ENCODE results near the gene TBC1D5.

Gene TBC1D5

DNA sequence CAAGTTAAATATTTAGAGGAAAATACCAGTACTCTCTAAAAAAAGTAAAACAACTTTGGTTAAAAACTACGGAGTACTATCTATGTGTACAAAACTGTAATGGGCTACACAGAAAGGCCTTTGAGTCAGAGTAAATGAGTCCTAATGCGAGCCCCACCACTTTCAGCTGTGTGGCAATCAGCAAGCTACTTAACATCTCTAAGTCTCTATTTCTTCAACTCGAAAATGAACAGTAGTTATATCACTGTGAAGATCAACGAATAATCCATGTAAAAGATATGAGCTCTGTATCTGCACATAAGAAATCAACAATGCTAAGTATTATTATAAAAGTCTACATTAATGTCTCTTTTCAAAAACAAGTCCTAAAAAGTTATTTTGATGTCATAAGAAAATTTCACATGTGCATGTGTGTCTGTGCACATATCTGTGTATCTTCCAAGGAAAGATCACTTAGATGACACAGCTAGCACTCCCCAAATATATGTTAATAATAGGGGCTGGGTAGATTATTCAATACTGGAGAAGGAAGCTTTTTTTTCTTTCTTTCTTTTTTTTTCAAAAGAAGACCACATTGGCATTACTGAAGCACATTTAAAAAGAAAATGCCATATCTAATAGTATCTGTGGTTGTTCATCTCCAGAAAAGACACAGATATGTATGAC is 58.8 kb downstream of the TBC1D5 start:
- no peak overlapping the region for H3K4me3 ChIP-seq (ENCODE audit: low read depth, low read length)
- TF ChIP-seq, protein P1, sequence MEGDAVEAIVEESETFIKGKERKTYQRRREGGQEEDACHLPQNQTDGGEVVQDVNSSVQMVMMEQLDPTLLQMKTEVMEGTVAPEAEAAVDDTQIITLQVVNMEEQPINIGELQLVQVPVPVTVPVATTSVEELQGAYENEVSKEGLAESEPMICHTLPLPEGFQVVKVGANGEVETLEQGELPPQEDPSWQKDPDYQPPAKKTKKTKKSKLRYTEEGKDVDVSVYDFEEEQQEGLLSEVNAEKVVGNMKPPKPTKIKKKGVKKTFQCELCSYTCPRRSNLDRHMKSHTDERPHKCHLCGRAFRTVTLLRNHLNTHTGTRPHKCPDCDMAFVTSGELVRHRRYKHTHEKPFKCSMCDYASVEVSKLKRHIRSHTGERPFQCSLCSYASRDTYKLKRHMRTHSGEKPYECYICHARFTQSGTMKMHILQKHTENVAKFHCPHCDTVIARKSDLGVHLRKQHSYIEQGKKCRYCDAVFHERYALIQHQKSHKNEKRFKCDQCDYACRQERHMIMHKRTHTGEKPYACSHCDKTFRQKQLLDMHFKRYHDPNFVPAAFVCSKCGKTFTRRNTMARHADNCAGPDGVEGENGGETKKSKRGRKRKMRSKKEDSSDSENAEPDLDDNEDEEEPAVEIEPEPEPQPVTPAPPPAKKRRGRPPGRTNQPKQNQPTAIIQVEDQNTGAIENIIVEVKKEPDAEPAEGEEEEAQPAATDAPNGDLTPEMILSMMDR (IDR thresholded peaks at IDR 0.05; ENCODE audit: borderline replicate concordance, insufficient read depth, low read depth, low read length): no peak

DNA sequence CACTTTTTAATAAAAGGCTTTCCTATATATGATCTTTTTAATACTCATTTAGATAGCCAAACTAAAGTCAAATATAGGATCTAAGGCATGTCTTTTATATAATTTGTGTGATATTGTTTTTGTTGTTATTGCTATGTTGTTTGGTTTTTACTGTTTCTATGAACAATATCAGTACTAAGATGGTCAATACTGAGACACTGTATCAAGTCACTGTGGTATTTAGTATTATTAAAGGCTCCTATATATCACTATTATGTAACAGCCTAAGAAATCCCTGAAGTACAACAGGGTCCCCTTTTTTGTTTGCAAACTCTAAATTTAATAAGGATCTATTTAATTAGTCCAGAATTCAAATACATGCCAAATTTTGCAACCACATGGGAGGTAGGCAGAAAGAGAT is 61.9 kb downstream of the TBC1D5 start:
- TF ChIP-seq, protein P1 (IDR thresholded peaks at IDR 0.05; ENCODE audit: borderline replicate concordance, insufficient read depth, low read depth, low read length): no peak
- H3K4me3 ChIP-seq (ENCODE audit: low read depth, low read length): no peak overlapping the region

DNA sequence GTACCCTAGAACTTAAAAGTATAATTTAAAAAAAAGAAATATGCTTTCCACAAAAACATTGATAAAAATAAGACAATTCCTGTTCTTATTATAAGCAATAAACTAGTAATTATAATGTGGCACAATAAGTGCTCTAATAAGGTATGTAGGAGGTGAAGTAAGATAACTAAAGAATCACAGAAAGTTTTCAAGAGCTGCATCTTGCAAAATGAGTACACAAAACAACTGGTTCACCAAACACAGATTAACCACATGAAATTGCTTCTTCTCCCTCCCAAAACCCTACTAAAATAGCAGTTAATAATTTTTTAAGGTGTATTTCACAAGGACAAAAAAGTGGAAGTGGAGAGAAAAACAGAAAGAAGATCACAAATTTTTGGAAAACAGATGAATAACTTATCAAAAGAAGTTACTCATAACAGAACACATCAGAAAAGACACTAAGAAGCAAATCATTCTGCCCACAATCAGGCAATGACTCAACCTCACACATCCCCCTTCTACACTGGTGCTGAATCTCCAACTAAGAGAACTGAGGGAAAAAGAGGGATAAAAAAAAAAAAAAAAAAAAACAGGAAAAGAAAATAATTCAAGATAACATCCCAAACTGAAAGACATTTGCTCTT is 64.2 kb downstream of the TBC1D5 start:
- TF ChIP-seq, protein P1 (IDR thresholded peaks at IDR 0.05; ENCODE audit: borderline replicate concordance, insufficient read depth, low read depth, low read length): no peak
- H3K4me3 ChIP-seq (ENCODE audit: low read depth, low read length): no peak overlapping the region

DNA sequence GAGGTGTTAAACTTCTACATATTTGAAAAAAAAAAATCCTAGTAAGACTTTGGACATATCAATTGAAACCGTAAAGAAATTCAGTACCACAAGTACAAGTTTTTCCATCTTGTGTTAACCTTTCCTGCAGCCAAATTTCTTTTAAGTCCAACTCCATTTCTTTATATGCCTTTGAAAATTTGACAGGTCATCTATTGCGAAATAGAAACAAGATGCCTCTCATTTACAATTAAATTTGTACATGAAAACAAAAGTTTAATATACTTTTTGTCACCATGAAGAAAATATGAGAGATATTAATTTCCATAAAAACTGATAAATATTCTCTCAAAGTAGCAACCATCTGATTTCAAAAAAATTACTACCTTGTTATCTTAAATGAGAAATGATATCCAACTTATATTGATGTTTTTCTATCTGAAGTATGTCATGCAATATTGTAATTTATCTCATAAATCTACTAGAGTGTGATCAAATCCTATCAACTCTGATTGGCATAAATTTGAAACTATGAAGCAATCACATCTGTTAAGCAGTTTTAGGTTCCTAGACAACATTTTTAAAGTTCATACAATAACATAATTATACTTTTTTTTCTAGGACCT is 68.2 kb downstream of the TBC1D5 start:
- TF ChIP-seq, protein P1 (IDR thresholded peaks at IDR 0.05; ENCODE audit: borderline replicate concordance, insufficient read depth, low read depth, low read length): no peak
- H3K4me3 ChIP-seq (ENCODE audit: low read depth, low read length): no peak overlapping the region

DNA sequence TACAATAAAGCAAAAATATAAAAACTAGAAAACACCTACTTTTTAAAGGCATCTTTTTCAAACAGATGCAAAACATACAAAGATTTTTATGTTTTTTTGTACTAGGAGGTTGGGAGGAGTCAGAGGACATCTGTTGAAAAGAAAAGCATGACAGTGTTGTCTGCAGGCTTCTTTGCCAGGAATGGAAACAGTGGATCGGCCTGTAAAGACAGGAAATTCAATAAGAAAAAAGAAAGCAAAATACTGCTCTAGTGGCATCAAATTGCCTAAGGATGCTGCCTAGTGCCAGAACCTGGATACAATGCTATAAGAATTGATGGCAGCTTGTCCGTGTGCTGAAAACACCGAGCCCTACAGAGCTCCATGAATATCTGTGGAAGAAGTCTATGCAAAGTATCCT is 69.9 kb downstream of the TBC1D5 start:
- TF ChIP-seq, protein P1 (IDR thresholded peaks at IDR 0.05; ENCODE audit: borderline replicate concordance, insufficient read depth, low read depth, low read length): no peak
- H3K4me3 ChIP-seq (ENCODE audit: low read depth, low read length): no peak overlapping the region

DNA sequence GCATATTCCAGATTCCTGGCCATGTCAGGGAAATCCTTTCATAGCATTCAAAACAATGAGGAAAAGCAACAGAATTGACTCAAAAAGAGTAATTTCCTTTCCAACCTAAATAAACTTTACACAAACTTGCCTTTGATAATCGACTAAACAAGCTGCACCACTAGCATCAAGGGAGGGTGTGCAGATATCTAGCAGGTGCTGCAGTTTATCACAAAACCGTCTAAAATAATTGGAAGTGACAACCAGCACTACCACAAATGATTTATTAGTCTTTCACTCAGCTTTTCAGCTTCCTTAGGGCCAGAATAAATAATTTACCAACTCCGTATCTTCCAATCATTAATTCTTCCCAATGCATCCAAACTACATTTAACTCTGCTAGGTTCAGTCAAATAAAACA is 71.7 kb downstream of the TBC1D5 start:
- TF ChIP-seq, protein P1 (IDR thresholded peaks at IDR 0.05; ENCODE audit: borderline replicate concordance, insufficient read depth, low read depth, low read length): no peak

DNA sequence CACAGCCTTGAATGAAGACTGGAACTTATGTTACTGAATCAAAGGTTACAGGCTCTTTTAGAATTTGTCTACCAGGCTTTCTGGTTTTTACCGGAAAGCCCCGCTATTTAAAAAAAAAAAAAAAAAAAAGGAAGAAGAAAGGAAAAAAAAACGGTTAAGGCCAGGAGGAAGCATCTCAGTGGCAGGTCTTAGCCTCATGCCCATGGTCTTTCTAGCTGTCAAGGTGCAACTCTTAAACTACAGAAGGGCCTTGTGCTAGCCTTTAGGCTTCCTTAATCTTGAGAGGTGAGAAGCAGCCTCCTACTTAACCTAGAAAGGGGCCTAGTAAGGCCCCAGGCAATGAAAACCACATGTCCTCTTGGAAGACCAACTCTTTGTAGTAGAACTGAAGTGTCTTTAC is 77.5 kb downstream of the TBC1D5 start:
- TF ChIP-seq, protein P1 (IDR thresholded peaks at IDR 0.05; ENCODE audit: borderline replicate concordance, insufficient read depth, low read depth, low read length): no peak
- no peak overlapping the region for H3K4me3 ChIP-seq (ENCODE audit: low read depth, low read length)

More for the DNA sequence above, 71.7 kb downstream of the TBC1D5 start:
- H3K4me3 ChIP-seq (ENCODE audit: low read depth, low read length): no peak overlapping the region

Data from GM12875 (cell line).